Measurements from ENCODE around the gene SEC22B. TPM values are rescaled to one million over a fixed set of nuclear protein-coding genes. Genes with fewer than 3 reads are reported as not detected.
"Not testable (repeated sequence)": the region's sequence is repeated elsewhere in the genome, so short reads cannot be mapped to it uniquely, and the experiment has no call there.

The SEC22B gene
- total RNA-seq, 1 donor = 70.3 TPM

- not testable (repeated sequence) for H3K4me3 ChIP-seq (ENCODE audit: low read depth, low read length); DNase-seq (ENCODE audit: low read depth)
These were observed 65.3 kb downstream of the SEC22B start for GRCh38 chr1:120111008-120111407.

- not testable (repeated sequence) for DNase-seq (ENCODE audit: low read depth); H3K4me3 ChIP-seq (ENCODE audit: low read depth, low read length)
These were observed 66.7 kb downstream of the SEC22B start for GRCh38 chr1:120109656-120110055.

- not testable (repeated sequence) for DNase-seq (ENCODE audit: low read depth); H3K4me3 ChIP-seq (ENCODE audit: low read depth, low read length)
These were observed 67.1 kb downstream of the SEC22B start for GRCh38 chr1:120109180-120109579.

GRCh38 chr1:120105288-120105687 lies 71.0 kb downstream of the SEC22B start:
- DNase-seq (ENCODE audit: low read depth); H3K4me3 ChIP-seq (ENCODE audit: low read depth, low read length): not testable (repeated sequence)

GRCh38 chr1:120103768-120104167 lies 72.6 kb downstream of the SEC22B start:
- DNase-seq (ENCODE audit: low read depth) = not testable (repeated sequence)

GRCh38 chr1:120101593-120101992 lies 74.7 kb downstream of the SEC22B start:
- peak; percentile 3 for DNase-seq (ENCODE audit: low read depth)
- not testable (repeated sequence) for H3K4me3 ChIP-seq (ENCODE audit: low read depth, low read length)

More at GRCh38 chr1:120103768-120104167, 72.6 kb downstream of the SEC22B start:
- H3K4me3 ChIP-seq (ENCODE audit: low read depth, low read length) = not testable (repeated sequence)

Small RNA genes within 50 kb of the gene (small RNA-seq; reads per million reads assigned to genes)
- gene RNU6-465P = not detected

Other genes with a start within 250 kb of the SEC22B start
- 122 and 143 TPM in 2 replicates for gene NOTCH2, start 106.9 kb downstream of the SEC22B start, total RNA-seq (ENCODE audit: low replicate concordance)
- gene NBPF8, start 238.5 kb upstream of the SEC22B start, total RNA-seq (ENCODE audit: low replicate concordance) = 6.1 and 9.5 TPM in 2 replicates